NCI-H510A (cell line): ENCODE data around the gene FBLIM1.
"Not testable (repeated sequence)": the region's sequence is repeated elsewhere in the genome, so short reads cannot be mapped to it uniquely, and the experiment has no call there.

Experiments
- DNase-seq: peaks from one replicate; lab custom pipeline; 2025; lab: John Stamatoyannopoulos, UW

The FBLIM1 gene

DNA sequence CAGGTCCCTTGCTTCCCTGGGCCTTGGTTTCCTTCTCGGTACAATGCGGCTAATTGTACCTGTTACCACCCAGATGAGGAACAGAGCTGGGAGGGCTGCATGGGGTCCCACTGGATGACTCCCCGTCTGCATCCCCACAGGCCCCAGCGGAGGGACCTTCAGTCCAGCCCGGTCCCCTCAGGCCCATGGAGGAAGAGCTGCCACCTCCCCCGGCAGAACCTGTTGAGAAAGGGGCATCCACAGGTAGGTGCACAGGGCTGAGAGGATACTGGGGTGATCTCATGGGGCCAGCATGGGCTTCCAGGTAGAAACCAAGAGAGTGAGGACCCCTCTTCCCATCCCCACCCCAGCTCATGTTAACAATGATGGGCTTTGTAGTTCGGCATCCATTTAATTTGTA lies 9.8 kb downstream of the FBLIM1 start:
- no peak for DNase-seq

DNA sequence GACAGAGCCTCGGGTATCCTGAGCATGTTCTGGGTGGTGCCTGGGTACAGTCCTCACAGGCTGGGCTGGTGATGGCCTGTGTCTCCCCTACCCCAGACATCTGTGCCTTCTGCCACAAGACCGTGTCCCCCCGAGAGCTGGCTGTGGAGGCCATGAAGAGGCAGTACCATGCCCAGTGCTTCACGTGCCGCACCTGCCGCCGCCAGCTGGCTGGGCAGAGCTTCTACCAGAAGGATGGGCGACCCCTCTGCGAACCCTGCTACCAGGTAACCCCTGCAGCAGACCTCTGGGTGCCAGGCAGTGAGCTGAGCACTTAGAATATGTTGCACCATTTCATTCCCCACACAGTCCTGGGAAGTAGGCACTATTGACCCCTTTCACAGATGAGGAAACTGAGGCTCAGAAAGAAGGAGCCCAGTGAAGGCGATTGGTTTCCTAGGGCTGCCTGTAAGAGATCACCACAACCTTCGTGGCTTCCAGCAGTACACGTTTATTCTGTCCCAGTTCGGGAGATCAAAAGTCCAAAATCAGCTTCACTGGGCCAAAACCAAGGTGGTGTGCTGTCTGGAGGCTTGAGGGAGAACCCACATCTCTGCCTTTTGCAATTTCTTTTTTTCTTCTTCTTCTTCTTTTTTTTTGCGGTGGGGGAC lies 11.8 kb downstream of the FBLIM1 start:
- DNase-seq = no peak

DNA sequence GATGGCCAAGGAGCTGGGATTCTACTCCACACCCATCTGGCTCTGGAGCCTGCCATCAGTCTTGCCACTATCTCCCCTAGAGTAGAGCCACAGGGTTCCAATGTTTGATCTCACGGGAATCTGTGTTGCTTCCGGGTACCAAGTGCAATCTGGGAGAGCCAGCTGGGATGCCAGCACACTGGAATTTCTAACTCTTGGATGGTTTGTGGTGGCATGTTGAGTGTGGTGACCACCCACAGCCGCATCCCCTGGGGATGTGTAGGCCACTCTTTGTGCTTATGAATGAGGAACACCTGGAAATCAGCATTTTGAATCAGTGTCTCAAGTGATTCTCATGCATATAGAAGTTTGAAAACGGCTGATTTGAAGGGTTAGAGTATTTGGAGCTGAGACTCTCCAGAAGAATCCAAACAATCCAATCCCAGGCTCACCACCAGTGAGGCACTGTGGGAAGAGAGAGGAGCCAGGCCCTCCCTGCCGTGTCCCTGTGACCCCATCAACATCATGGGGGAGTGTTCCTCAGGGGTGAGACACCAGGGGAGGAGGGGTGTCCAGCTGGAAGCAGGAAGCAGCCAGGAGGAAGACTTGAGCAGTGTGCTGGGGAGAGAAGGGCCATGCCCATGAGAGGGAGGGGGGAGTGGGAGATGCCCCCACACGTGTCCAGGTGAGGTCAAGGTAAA lies 13.4 kb downstream of the FBLIM1 start:
- DNase-seq = no peak

DNA sequence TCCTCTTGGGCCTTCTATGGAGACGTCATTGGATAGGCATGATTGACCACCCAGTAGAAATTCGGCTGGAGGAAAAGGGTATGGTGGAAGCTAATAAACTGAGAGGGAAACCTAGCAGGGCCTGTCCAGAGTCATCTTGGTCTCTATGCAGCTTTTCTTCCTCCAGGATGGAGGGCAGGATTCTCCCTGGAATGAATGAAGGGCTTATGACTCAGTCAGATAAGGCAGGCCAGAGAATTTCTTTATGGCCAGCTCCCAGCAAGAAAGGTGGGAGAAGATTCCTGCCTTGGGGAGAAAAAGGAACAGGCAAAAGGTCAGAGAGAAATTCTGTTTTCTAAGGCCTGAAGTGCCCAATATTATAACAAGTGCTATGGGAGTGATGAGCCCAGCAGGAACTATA lies 17.1 kb downstream of the FBLIM1 start:
- no peak for DNase-seq

DNA sequence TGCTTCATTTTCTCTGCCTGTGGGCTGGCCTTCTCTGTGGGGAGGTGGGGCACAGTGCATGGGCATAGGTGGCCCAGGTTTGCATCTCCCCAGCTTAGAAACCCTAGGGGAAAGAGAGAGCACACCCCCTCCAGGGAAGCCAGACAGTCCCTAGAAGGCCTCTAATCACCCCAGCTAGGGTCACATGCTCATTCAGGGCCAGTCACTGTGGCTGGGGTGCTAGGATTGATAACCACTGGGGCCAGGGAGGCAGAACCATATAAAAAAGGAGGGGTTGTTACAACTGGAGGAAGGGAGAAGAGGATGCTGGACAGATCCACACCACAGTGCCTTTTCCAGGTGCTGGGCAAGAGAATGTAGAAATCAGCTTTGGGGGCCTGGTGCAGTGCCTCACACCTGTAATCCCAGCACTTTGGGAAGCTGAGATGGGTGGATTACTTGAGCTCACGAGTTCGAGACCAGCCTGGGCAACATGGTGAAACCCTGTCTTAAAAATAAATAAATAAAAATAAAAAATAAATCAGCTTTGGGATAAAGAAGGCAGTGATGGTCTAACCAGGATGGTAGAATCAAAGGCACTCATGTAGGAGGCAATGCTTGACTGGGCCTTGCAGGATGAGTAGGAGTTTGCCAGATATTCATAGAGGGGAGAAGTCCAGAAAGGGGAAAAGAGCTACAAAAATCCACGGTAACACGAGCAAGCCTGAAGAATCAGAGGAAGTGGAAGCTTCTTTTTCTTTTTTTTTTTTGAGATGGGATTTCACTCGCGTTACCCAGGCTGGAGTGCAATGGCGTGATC lies 19.5 kb downstream of the FBLIM1 start:
- no peak for DNase-seq

DNA sequence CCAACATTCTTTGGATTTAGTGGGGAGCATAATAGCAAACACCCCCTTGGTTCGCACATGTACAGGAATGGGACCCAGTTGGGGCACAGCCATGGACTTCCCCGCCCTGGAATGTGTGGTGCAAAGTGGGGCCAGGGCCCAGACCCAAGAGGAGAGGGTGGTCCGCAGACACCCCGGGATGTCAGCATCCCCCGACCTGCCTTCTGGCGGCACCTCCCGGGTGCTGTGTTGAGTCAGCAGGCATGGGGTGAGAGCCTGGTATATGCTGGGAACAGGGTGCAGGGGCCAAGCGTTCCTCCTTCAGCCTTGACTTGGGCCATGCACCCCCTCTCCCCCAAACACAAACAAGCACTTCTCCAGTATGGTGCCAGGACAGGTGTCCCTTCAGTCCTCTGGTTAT lies 27.1 kb downstream of the FBLIM1 start:
- DNase-seq = no peak

DNA sequence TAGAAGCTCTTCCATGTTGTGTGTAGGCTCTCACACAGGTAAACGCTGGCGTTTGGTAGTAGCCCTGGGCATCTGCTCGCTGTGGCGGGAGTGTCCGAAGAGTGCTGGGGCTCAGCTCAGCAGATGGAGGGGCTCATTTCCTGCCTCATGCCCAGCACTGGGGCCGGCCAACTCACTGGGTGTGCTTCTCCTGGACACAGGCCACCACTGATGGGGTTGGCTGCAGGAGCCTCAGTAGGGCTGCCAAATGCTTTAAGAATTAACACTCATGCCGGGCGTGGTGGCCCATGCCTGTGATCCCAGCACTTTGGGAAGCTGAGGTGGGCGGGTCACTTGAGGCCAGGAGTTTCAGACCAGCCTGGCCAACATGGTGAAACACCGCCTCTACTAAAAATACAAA lies 28.0 kb downstream of the FBLIM1 start:
- no peak for DNase-seq

DNA sequence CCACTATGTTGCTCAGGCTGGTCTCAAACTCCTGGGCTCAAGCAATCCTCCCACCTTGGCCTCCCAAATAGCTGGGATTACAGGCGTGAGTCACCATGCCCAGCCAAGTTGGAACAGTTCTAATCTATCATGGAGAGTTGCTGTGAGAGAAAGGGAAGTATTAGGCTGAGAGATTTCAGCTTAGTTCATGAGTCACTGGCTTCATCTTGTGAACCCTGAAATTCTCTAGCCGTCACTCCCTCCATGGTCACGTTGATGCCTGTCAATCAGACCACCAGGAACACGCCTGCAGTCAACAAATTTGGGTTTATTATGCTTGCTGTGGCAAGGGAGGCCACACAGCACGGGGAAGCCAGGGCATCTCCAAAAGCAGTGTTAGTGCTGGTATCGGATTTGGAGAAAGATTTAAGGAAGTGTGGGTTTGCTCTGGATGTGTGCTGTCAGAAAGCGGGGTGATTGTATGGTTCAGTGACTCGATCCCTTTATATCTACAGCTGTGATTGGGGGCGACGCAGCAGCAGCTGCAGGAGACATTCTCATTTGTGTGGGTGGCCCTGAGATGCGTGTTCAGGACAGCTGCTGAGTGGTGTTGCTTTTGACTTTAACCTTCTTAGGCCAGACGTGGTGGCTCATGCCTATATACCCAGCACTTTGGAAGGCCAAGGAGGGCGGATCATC lies 30.2 kb downstream of the FBLIM1 start:
- no peak for DNase-seq

DNA sequence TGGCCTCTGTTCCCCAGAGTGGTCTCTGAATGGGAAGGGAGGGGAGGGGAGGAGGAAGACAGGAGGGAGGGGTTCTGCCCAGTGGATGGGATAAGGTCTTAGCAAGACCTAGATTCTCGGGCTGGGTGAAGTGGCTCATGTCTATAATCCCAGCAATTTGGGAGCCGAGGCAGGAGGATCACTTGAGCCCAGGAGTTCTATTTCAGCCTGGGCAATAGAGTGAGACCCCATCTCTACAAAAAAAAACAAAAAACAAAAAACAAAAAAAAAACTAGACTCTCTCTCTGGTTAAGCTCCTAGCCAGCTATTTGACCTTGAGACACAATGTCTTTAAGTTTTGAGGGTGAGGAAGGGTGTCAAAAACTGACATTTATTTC lies 37.5 kb downstream of the FBLIM1 start:
- no peak for DNase-seq

DNA sequence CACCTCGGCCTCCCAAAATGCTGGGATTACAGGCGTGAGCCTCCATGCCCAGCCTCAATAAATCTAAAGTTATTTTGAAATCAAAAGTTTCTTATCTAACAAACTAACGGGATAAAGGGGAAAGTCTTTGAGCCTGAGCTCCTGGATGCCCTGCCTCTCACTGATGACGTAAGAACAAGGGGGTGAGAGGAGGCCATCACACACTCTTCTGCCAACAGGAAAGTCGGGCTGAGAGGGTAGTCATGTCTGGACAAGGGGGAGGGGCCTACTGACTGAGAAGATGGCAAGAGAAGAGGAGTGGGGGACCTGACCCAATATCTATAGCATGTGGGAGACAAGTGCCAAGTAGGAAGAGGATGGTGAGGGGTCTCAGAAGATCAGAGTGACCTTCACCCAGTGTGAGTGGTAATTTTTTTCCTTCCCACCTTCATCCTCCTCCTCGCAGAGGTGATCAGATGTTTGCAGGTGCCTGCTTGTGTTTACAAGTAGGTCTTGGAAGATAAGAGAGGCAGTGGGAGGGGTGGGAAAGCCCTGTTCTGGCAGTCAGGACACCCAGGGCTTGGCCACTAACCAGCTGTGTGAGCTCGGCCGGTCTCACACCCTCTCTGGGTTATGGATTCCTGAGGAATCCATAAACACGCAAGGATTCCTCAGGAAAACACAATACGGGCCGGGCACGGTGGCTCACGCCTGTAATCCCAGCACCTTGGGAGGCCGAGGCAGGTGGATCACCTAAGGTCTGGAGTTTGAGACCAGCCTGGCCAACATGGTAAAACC lies 39.2 kb downstream of the FBLIM1 start:
- no peak for DNase-seq

DNA sequence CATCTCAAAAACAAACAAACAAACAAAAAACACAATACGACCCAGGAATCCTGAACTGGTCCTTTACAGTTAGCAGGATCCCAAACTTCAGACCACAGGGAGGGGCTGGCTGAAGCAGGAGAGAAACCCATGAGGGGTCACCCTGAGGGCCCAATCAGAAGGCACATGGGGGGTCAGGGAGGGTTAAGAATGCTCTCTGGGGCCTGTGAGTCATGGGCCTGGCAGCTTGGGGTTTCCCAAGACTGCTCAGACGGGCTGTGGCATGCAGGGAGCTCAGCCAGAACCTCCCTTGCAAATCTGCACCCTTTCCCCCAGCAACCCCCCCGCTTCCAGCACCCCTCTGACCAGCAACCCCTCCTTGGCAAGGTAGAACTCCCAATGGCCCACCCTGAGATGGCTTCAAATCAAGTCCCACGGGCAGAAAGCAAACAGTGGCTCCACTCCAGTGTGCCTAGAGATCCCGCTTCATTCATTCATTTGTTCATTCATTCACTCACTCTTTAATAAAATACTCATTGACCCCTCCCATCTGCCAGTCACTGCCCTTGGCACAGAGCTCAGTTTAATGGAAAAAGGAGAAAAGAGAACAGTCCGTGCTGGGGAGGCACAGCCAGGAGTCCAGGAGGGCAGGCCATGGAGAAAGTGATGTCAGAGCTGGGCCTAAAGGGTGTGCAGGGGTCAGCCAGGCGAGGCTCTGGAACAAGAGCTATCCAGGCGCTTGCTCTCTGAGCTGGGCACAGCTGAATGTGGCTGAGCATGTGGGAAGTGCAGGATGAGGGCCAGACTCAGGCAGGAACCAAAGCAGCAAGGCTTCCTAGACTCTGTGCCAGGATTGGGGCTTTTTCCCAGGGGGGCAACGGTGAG lies 40.6 kb downstream of the FBLIM1 start:
- no peak for DNase-seq

DNA sequence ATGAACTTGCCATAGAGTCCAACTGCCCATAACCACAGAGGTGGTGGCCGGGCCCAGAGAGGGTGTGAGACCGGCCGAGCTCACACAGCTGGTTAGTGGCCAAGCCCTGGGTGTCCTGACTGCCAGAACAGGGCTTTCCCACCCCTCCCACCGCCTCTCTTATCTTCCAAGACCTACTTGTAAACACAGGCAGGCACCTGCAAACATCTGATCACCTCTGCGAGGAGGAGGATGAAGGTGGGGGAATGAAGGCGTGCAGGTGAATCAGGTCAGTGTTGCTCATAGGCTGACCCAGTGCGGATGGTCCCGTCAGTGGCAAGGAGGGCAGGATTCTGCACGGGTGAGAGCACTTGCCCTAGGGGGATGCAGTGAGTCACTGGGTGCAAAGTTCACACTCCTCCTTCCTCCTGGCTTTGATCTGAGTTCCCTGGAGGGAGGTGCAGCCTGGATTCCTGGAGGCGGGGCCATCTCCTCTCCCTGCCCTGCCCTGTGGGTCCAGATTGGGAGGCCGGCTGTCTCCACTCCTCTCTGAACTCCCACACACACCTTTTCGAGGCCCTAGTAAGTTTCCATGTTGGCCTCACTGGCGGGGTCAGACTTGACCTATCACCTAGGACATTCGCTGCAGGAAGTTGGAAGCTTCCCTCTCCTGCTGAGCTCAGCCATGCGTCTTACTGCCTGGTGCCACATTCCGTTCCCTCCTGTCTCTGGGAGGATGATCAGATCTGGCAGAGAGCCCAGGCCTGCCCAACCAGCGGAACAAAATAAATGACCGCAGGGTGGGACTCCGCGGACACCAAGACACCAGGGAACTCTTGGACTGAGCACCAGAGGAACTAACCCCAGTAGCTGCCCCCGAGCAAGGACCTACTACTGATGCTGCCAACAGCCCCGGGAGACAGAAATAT lies 41.6 kb downstream of the FBLIM1 start:
- DNase-seq = peak; percentile 61

DNA sequence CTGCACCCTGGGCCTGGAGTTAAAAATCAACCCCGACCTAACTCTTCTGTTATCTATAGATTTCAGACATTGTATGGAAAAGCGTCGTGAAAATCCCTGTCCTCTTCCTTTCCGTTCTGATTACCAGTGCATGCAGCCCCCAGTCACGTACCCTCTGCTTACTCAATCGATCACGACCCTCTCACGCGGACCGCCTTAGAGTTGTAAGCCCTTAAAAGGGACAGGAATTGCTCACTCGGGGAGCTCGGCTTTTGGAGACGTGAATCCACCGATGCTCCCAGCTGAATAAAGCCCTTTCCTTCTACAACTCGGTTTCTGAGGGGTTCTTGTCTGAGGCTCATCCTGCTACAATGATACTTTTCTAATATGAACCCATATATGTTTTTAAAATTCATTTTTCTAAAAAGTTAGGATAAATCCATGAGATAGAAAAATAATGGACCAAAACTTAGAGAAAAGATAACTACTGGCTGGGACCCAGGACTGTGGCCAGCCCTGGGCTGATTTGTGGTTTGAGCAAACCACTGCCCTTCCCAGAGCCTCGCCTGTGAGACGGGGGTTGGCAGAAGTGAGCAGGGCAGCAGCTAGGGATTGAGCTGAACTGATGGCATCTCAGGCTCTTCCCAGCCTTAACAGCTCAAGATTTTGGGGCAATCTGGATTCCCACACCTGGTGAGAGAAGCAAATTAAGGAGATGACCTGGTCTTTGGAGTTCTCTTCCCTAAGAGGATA lies 43.8 kb downstream of the FBLIM1 start:
- no peak for DNase-seq

DNA sequence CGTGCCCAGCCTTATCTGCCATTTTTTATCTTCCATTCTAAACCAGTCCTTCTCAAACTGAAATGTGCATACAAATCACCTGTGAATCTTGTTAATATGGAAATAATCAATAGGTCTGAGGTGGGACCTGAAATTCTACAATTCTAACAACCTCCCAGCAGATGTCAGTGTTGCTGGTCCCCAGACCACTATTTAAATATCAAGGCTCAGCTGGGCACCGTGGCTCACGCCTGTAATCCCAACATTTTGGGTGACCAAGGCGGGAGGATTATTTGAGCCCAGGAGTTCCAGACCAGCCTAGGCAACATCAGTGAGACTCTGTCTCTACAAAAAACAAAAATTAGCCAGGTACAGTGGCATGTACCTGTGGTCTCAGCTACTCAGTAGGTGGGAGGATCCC lies 44.8 kb downstream of the FBLIM1 start:
- no peak for DNase-seq

DNA sequence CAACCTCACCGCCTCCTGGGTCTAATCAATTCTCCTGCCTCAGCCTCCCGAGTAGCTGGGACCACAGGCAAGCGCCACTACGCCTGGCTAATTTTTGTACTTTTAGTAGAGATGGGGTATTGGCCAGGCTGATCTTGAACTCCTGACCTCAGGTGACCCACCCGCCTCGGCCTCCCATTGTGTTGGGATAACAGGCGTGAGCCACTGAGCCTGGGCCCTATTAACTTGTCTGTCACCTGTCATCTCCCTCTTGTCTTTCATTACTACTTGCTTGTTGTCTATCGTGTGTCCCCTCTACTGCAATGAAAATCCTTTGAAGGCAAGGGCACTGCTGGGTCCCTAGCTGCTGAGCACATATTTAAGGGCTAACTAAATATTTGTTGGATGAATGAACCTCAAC lies 45.5 kb downstream of the FBLIM1 start:
- no peak for DNase-seq

DNA sequence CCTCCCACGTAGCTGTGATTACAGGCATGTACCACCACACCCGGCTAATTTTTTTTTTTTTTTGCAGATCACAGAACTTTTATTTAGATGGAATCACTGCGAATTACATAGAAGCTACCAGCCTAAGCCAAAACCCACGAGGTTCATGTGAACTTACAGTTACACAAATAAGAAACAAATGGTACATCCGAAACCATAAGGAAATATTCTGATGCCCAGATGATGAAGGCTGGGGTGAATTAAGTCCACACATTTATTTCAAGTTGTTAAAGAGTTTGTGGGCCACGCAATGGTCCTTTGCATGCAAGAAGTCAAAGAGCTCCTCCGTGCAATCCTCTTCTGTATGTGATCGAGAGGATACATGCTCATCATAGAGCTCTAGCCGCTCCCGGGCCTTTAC lies 48.5 kb downstream of the FBLIM1 start:
- no peak for DNase-seq

DNA sequence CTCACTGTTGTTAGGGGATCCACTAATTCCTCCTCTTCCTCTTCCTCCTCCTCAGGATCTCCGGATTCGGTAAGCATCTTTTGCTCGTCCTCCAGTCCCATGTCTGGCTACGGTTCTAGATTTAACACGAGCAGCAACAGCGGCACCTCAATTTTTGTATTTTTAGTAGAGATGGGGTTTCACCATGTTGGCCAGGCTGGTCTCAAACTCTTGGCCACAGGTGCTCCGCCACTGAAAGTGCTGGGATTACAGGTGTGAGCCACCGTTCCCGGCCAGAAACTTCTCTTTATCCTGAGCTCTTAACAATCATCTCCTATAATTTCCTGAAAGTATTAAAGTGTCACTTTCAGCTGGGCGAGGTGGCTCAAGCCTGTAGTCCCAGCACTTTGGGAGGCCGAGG lies 49.0 kb downstream of the FBLIM1 start, which contains the start of gene UQCRHL:
Gene UQCRHL (minus strand): TSS at position 101 of the 400 bp plus-strand sequence. CDS start 0 bp downstream, at position 101.
- not testable (repeated sequence) for DNase-seq

DNA sequence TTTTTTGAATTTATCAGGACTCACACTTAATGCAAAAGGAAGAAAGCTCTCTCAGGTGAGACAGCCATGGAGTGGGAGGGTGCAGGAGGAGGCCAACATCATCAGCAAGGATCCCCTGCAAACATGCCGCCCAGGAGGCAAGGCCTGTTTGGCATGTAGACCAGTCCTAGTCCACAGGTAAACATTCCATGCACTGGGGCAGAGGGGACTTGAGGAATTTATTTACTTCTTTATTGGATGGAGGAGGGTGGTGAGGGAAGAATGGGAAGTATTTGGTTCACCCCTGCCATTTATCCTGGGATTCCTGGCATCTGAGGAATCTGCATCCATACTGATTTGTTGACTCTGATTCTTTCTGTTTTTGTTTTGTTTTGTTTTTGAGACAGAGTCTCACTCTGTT lies 50.4 kb downstream of the FBLIM1 start:
- no peak for DNase-seq

DNA sequence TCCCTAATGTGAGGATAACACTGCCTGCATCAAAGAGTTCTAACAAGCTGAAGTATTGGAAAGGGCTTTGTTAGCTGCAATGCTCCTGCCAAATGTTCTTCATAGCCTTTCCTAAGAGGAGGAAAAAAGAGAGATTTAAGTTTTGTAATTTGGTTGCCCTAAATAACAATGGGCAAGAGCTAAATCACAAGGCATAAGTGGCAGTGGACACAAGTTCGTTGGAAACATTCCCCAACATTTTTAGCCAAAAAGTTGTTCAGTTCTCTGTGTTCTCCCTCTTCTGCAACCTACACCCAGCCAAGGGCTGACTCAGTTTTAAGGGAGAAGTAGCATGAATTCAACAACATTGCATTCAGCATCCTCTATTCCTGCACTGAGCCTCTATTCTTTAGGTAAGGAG lies 51.5 kb downstream of the FBLIM1 start:
- no peak for DNase-seq
